ENCODE results near the gene XRCC4.
"Not testable (repeated sequence)": the region's sequence is repeated elsewhere in the genome, so short reads cannot be mapped to it uniquely, and the experiment has no call there.

Gene XRCC4

DNA sequence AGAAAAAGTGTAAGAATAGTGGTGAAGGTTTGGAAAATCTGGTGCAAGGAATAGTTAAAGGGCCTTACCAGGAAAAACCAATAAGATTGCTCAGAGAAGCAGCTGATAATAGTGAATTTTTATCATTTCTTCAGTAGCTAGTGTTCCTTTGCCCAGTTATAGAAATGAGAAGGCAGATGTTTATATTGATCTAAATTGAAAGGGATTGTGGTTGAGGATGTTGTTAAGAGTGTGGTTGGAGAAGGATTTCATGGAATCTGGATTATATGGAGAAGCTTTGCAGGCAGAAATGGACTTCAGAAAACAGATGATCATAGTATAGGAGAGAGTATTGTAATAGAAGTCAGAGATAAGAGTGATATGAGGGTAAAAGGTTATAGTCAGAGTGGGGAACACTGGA is 102.6 kb downstream of the XRCC4 start:
- peak; percentile 5 for DNase-seq (ENCODE audit: low read depth)

DNA sequence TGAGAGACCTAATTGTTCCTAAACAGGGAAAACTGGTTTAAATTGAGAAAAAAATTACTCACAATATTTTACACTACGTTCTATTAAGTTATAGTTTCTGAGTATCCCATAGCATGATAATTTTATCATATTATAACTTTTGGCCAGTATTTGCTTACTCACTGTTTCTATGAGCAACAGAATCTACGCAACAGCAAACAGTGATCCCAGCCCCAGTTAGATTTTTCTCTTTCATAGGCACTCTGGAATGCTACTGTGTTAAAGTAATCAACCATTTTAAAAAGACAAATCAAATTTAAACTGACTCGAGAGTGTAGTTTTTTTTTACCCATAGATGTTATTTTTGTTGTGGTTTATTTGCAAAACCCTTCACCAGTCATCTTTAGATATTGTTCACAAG is 107.2 kb downstream of the XRCC4 start:
- peak; percentile 20 for DNase-seq (ENCODE audit: low read depth)

GRCh38 chr5:83192947-83193346 is 115.6 kb downstream of the XRCC4 start:
- DNase-seq (ENCODE audit: low read depth), result no peak

GRCh38 chr5:83197326-83197967 is 120.1 kb downstream of the XRCC4 start:
- DNase-seq (ENCODE audit: low read depth), result no peak

- DNase-seq (ENCODE audit: low read depth), result no peak
Observed at GRCh38 chr5:83199126-83199525, 121.8 kb downstream of the XRCC4 start.

DNA sequence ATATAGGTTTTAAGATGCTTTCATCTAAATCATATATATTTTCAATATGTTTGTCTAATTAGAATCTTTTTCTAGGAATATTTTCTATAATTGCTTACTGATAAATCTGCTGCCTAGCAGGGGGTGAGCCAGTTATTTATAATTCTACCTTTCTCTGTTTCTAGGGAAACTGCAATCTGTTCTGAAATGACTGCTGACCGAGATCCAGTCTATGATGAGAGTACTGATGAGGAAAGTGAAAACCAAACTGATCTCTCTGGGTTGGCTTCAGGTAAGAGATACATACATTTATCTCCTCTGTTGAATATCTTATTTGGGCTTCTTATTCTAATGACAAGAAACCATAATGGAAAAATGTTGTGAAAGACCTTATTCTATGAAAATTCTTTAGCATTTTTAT is 127.3 kb downstream of the XRCC4 start:
- DNase-seq (ENCODE audit: low read depth), result no peak

DNA sequence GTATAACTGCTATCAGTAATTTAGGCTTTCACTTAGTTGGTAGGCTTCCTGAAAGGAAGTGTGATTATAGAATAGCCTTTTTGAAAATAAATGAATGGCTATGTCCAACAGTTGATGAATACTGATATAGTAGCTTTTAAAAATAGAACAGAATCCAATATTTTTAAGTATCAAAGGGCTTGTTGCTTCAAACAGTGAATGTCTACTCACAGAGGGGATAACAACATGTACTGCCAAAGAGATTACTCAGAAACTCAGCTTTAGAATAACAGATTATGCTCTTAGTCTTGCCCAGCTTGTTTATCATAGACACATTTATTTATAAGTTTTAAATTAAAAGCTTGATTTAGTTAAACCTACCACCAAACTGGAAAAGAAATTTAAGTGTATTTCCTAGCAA is 132.6 kb downstream of the XRCC4 start:
- no peak for DNase-seq (ENCODE audit: low read depth)

DNA sequence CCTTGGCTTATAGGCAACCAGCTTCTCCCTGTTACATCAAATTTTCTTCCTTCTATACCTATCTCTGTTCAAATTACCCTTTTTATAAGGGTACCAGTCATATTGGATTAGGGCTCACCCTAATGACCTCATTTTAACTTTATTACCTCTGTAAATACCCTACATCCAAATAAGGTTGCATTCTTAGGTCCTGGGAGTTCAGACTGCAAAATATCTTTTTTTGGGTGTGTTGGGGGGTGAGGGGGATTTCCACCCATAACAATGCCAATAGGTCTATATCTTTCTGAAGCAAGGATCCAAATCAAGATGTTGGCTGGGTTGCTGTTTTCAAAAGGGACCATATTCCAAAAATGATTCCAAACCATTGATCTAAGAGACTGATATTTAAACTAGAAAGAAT is 141.7 kb downstream of the XRCC4 start:
- no peak for DNase-seq (ENCODE audit: low read depth)

DNA sequence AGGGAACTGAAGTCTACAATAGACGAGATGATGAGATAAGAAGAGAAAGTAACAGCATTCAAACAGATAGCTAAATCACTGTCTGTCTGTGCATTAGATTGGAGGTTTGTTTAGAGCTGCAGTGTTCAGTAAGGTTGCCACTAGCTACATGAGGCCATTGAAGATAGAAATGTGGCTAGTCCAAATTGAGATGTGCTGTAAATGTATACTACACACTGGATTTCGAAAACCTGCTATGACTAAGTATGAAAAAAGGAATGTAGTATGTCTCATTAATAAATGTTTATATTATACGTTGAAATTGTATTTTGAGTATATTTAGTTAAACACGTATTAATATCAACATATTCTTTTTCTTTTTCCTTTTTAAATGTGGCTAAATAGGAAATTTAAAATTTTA is 142.1 kb downstream of the XRCC4 start:
- DNase-seq (ENCODE audit: low read depth), result peak; percentile 4

DNA sequence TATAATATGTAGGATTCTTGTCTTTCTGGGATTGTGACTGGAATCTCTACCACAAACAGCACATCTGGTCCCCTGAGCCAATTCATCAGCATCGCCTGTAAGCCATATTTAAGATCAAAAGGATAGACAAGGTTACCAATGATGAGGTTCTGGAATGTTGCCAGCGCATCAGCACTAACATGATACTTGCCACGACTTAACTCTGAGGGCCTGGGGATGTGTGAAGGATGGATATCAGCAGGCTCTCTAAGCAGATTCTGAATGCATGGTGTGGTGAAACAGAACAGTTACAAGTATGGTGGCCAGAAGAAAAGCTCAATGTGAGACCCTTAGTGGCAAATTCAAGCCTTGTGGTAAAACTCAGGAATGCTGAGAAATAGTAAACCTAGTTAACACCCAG is 143.0 kb downstream of the XRCC4 start:
- DNase-seq (ENCODE audit: low read depth), result no peak

DNA sequence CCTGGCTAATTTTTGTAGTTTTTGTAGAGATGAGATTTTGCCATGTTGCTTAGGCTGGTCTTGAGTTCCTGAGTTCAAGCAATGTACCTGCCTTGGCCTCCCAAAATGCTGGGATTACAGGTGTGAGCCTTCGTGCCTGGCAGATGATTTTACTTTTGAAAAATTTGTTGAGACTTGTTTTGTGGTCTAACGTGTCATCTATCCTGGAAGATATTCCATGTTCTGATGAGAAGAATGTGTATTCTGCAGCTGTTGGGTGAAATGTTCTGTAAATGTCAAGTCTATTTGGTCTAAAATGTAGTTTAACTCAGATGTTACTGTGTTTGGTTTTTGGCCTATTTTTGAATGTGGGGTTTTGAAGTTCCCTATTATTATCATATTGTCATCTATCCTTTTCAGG is 145.6 kb downstream of the XRCC4 start:
- DNase-seq (ENCODE audit: low read depth), result no peak

GRCh38 chr5:83227611-83228010 is 150.3 kb downstream of the XRCC4 start:
- peak; percentile 50 for DNase-seq (ENCODE audit: low read depth)

DNA sequence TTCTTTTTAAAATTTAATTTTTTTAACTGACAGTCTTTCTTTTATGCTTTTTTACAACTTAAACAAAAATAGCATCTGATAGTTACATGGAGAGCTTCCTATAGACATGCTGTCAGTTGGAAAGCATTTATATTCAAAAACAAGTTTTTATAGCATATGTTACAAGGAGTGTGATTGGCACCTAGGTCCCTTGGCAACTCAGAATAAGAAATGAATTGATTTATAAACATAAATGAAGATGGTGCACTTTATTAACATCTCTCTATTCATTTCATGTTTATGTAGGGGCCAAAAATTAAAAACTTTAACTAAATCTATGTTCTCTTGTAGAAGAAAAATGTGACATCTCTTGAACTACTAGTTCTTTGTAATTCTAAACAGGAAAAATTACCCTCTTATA is 153.2 kb downstream of the XRCC4 start:
- DNase-seq (ENCODE audit: low read depth), result no peak

GRCh38 chr5:83244516-83244915 is 167.2 kb downstream of the XRCC4 start:
- DNase-seq (ENCODE audit: low read depth), result peak; percentile 12

DNA sequence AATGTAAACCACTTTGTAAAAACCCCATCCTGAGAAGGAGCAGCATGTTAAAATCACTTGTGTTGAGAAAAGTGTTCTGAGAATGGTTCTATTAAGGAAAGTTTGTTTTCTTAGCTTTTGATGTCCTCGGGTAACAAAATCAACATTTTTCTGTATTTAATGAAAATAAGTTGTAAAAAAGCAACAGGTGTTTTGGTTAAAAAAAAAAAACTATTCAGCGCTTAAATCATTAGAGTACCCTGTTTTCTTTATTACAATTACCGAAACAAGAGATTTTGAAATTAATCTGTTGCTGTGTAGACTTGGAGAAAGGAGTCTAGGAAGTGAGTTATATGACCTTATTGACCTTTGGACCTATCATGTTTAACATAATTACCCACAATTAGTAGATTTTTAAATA is 167.7 kb downstream of the XRCC4 start:
- no peak for DNase-seq (ENCODE audit: low read depth)

DNA sequence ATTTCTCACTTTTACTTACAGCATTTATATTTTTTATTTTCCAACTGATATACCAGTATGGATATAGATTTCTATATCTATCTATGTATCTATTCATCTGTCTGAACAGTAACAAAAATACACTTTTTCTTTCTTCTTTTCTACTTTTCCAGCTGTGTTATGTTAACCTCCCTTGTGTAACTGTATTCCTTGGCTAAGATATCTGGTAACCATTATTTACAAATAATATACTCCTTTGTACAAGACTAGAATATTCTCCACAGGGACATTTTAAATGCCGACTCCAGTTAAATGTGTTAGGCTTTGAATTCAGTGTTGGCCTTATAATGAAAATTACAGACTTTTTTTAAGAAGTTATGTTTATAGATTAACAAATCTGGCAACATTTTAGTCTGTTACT is 168.7 kb downstream of the XRCC4 start:
- DNase-seq (ENCODE audit: low read depth), result no peak

GRCh38 chr5:83249156-83249555 is 171.8 kb downstream of the XRCC4 start:
- DNase-seq (ENCODE audit: low read depth), result no peak

- DNase-seq (ENCODE audit: low read depth), result peak; percentile 9
Observed at GRCh38 chr5:83251849-83252248, 174.5 kb downstream of the XRCC4 start.

DNA sequence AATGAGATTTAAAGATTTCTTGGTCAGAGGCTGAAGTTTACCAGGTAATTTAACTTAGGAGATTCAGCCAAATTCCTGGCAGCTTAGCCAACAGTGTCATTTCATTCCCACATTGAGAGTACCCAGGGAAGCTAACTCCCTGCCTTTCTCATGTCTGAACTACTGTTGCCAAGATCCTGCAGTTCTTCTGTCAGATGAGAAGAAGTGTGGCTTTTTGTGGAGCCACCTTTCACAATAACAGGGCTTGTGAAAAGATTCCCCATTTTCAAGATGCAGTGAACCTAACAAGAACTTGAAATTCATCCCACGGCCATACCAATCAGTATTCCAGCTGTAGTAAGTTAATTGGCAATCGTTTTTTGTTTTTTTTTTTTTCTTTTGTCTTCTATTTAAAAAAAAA is 176.4 kb downstream of the XRCC4 start:
- DNase-seq (ENCODE audit: low read depth), result no peak

GRCh38 chr5:83255268-83255667 is 177.9 kb downstream of the XRCC4 start:
- peak; percentile 10 for DNase-seq (ENCODE audit: low read depth)

- DNase-seq (ENCODE audit: low read depth), result peak; percentile 44
Observed at GRCh38 chr5:83256091-83256780, 178.9 kb downstream of the XRCC4 start.

DNA sequence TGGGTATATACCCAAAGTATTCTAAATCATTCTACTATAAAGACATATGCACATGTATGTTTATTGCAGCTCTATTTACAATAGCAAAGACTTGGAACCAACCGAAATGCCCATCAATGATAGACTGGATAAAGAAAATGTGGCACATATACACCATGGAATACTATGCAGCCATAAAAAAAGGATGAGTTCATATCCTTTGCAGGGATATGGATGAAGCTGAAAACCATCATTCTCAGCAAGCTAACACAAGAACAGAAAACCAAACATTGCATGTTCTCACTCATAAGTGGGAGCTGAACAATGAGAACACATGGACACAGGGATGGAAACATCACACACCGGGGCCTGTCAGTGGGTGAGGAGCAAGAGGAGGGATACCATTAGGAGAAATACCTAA is 180.3 kb downstream of the XRCC4 start:
- DNase-seq (ENCODE audit: low read depth), result not testable (repeated sequence)

GRCh38 chr5:83265318-83265717 is 188.0 kb downstream of the XRCC4 start:
- peak; percentile 73 for DNase-seq (ENCODE audit: low read depth)

DNA sequence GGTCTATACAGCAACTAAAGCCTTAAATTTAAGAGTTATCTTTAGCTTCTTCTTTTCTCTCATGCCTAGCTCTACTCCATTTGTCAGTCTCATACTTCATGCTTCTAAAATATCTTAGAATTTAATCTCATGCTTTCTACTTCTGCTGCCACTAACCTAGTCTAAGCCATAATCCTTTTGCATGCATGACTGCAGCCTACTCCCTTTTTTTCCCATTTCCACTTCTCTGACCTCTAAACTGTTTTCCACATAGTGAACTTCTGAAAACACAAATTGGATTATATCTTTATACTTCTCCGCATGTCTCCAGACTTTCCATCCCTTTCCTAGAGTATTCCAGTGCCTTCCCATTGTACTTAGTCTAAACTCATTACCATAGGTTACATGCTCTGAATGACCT is 193.0 kb downstream of the XRCC4 start:
- no peak for DNase-seq (ENCODE audit: low read depth)
